Effector memory CD8-positive, alpha-beta T cell (primary cell): ENCODE results near the gene FANCB.

Source experiments
- ATAC-seq: fragments of 150-1000 bp; cut with Tn5 transposase; replicated peaks from 2 replicates; pipeline ENCODE4 v1.10.0; 2021; ENCODE audit warnings: mild to moderate bottlenecking, moderate library complexity
- DNase-seq, 3 experiments: peaks; one replicate each; pipeline ENCODE4 v3.0.0; 2021
- H3K27ac Mint-ChIP-seq, 2 donors: one replicate each; pipeline ENCODE4 v1.8.0; 2022; ENCODE audit warnings: mild to moderate bottlenecking in 2 of 2, mixed read lengths in 2 of 2, moderate library complexity in 2 of 2
- H3K27me3 Mint-ChIP-seq, 2 donors: one replicate each; pipeline ENCODE4 v1.8.0; 2022; ENCODE audit warnings: mixed read lengths in 2 of 2
- H3K36me3 Mint-ChIP-seq: one replicate; pipeline ENCODE4 v1.8.0; 2022; ENCODE audit warnings: mild to moderate bottlenecking, moderate library complexity, mixed read lengths; ENCODE audit not compliant: insufficient read depth
- H3K4me1 Mint-ChIP-seq, 2 donors: one replicate each; pipeline ENCODE4 v1.8.0; 2022; ENCODE audit warnings: low read depth in 2 of 2, mixed read lengths in 2 of 2
- H3K4me3 Mint-ChIP-seq, 2 donors: one replicate each; pipeline ENCODE4 v1.8.0; 2022; ENCODE audit warnings: mild to moderate bottlenecking in 2 of 2, mixed read lengths in 2 of 2, moderate library complexity in 2 of 2
- H3K9me3 Mint-ChIP-seq, 2 donors: one replicate each; pipeline ENCODE4 v1.8.0; 2022; ENCODE audit warnings: mixed read lengths in 2 of 2
- total RNA-seq, 9 experiments: gene quantifications; one replicate each; lab custom pipeline; 2026; lab: John Stamatoyannopoulos, UW

FANCB gene
- total RNA-seq, result 3.8 to 10.4 (median 6.4) reads per million in 9 experiments

- ATAC-seq (peak; percentile 88), DNase-seq (peak; percentile 90 to 93 (median 90))
- H3K4me3 Mint-ChIP-seq, result peak within 1 kb of the TSS; percentile 82 to 86
- H3K9me3 Mint-ChIP-seq, result no peaks in the 10 kb centered on the region
- no peaks in the 10 kb centered on the region for H3K4me1 Mint-ChIP-seq
- H3K27me3 Mint-ChIP-seq, result no peaks in the 10 kb centered on the region
- H3K27ac Mint-ChIP-seq, result peak within 1 kb of the TSS; percentile 88 to 91
- H3K36me3 Mint-ChIP-seq, result peaks cover 4% of the 10 kb centered on the region
These were observed at the start of gene FANCB, which contains the start of gene MOSPD2 for GRCh38 chrX:14872851-14873675. FANCB (minus strand) TSS chrX:14873069; CDS start chrX:14865510, 7,559 bp downstream. MOSPD2 (plus strand) TSS chrX:14873421; CDS start chrX:14873529, 108 bp downstream.

- ATAC-seq (no peak), DNase-seq (no peak)
- Mint-ChIP-seq H3K9me3 (no peaks in the 10 kb centered on the region), H3K4me1 (no peaks in the 10 kb centered on the region), H3K27ac (peak overlapping the region in 1 of 2 donors; percentile 60), H3K27me3 (no peaks in the 10 kb centered on the region), H3K36me3 (peaks cover 11% of the 10 kb centered on the region), H3K4me3 (no peak overlapping the region)
These were observed 49.6 kb upstream of the FANCB start for GRCh38 chrX:14922437-14922836.

- Mint-ChIP-seq H3K27ac (no peak overlapping the region), H3K36me3 (peaks cover 23% of the 10 kb centered on the region), H3K9me3 (no peaks in the 10 kb centered on the region), H3K4me3 (no peak overlapping the region), H3K4me1 (no peaks in the 10 kb centered on the region), H3K27me3 (no peaks in the 10 kb centered on the region)
- no peak for ATAC-seq
- no peak for DNase-seq
These were observed 47.3 kb upstream of the FANCB start for GRCh38 chrX:14920196-14920595.

GRCh38 chrX:14919407-14919806 lies 46.5 kb upstream of the FANCB start:
- ATAC-seq, result no peak
- H3K27ac Mint-ChIP-seq, result no peak overlapping the region
- no peaks in the 10 kb centered on the region for H3K4me1 Mint-ChIP-seq
- H3K4me3 Mint-ChIP-seq, result no peak overlapping the region
- no peaks in the 10 kb centered on the region for H3K9me3 Mint-ChIP-seq
- no peak for DNase-seq
- no peaks in the 10 kb centered on the region for H3K27me3 Mint-ChIP-seq
- H3K36me3 Mint-ChIP-seq, result peaks cover 23% of the 10 kb centered on the region

GRCh38 chrX:14916017-14916674 lies 43.3 kb upstream of the FANCB start:
- no peaks in the 10 kb centered on the region for H3K27me3 Mint-ChIP-seq
- DNase-seq, result no peak

GRCh38 chrX:14915596-14915995 lies 42.7 kb upstream of the FANCB start:
- H3K36me3 Mint-ChIP-seq, result peaks cover 42% of the 10 kb centered on the region
- H3K4me1 Mint-ChIP-seq, result no peaks in the 10 kb centered on the region
- ATAC-seq, result no peak
- H3K27ac Mint-ChIP-seq, result no peak overlapping the region
- H3K27me3 Mint-ChIP-seq, result no peaks in the 10 kb centered on the region
- no peak for DNase-seq
- H3K4me3 Mint-ChIP-seq, result no peak overlapping the region
- no peaks in the 10 kb centered on the region for H3K9me3 Mint-ChIP-seq

More at GRCh38 chrX:14916017-14916674, 43.3 kb upstream of the FANCB start:
- Mint-ChIP-seq H3K36me3 (peaks cover 37% of the 10 kb centered on the region), H3K4me1 (no peaks in the 10 kb centered on the region), H3K27ac (no peak overlapping the region), H3K4me3 (no peak overlapping the region), H3K9me3 (no peaks in the 10 kb centered on the region)
- no peak for ATAC-seq

- no peak overlapping the region for H3K4me3 Mint-ChIP-seq
- ATAC-seq (no peak), DNase-seq (no peak)
- H3K36me3 Mint-ChIP-seq, result peaks cover 40% of the 10 kb centered on the region
- H3K27ac Mint-ChIP-seq, result no peak overlapping the region
- no peaks in the 10 kb centered on the region for H3K4me1 Mint-ChIP-seq
- no peaks in the 10 kb centered on the region for H3K27me3 Mint-ChIP-seq
- no peaks in the 10 kb centered on the region for H3K9me3 Mint-ChIP-seq
These were observed 40.4 kb upstream of the FANCB start for GRCh38 chrX:14913241-14913640.

- H3K27ac Mint-ChIP-seq, result no peak overlapping the region
These were observed 31.0 kb upstream of the FANCB start for GRCh38 chrX:14903891-14904290.

GRCh38 chrX:14902537-14902936 lies 29.7 kb upstream of the FANCB start:
- H3K9me3 Mint-ChIP-seq, result no peaks in the 10 kb centered on the region
- peak overlapping the region in 1 of 2 donors; percentile 28 for H3K27ac Mint-ChIP-seq
- no peaks in the 10 kb centered on the region for H3K36me3 Mint-ChIP-seq
- H3K4me1 Mint-ChIP-seq, result no peaks in the 10 kb centered on the region
- H3K4me3 Mint-ChIP-seq, result no peak overlapping the region
- DNase-seq (no peak), ATAC-seq (no peak)
- H3K27me3 Mint-ChIP-seq, result no peaks in the 10 kb centered on the region

More at GRCh38 chrX:14903891-14904290, 31.0 kb upstream of the FANCB start:
- Mint-ChIP-seq H3K36me3 (no peaks in the 10 kb centered on the region), H3K4me1 (no peaks in the 10 kb centered on the region), H3K27me3 (no peaks in the 10 kb centered on the region), H3K9me3 (no peaks in the 10 kb centered on the region), H3K4me3 (no peak overlapping the region)
- DNase-seq (no peak), ATAC-seq (no peak)

- DNase-seq (no peak), ATAC-seq (no peak)
- Mint-ChIP-seq H3K4me1 (no peaks in the 10 kb centered on the region), H3K36me3 (peaks cover 3% of the 10 kb centered on the region), H3K27ac (no peak overlapping the region), H3K9me3 (no peaks in the 10 kb centered on the region), H3K4me3 (no peak overlapping the region), H3K27me3 (no peaks in the 10 kb centered on the region)
These were observed 26.7 kb upstream of the FANCB start for GRCh38 chrX:14899607-14900006.

GRCh38 chrX:14897042-14897441 lies 24.2 kb upstream of the FANCB start:
- H3K9me3 Mint-ChIP-seq, result no peaks in the 10 kb centered on the region
- H3K27ac Mint-ChIP-seq, result no peak overlapping the region
- ATAC-seq (no peak), DNase-seq (no peak)
- H3K4me3 Mint-ChIP-seq, result no peak overlapping the region
- peaks cover 3% of the 10 kb centered on the region for H3K36me3 Mint-ChIP-seq
- H3K27me3 Mint-ChIP-seq, result no peaks in the 10 kb centered on the region
- H3K4me1 Mint-ChIP-seq, result no peaks in the 10 kb centered on the region

GRCh38 chrX:14896273-14896672 lies 23.4 kb upstream of the FANCB start:
- H3K4me1 Mint-ChIP-seq, result no peaks in the 10 kb centered on the region
- no peak overlapping the region for H3K4me3 Mint-ChIP-seq
- no peak for ATAC-seq

GRCh38 chrX:14886252-14886651 lies 13.4 kb upstream of the FANCB start:
- Mint-ChIP-seq H3K27ac (no peak overlapping the region), H3K27me3 (no peaks in the 10 kb centered on the region)

More at GRCh38 chrX:14896273-14896672, 23.4 kb upstream of the FANCB start:
- Mint-ChIP-seq H3K27me3 (no peaks in the 10 kb centered on the region), H3K36me3 (peaks cover 3% of the 10 kb centered on the region), H3K9me3 (no peaks in the 10 kb centered on the region), H3K27ac (peak overlapping the region in 1 of 2 donors; percentile 50)
- DNase-seq, result no peak

GRCh38 chrX:14884714-14885113 lies 11.8 kb upstream of the FANCB start:
- Mint-ChIP-seq H3K27me3 (no peaks in the 10 kb centered on the region), H3K4me3 (no peak overlapping the region), H3K4me1 (peaks cover 0 to 3% of the 10 kb centered on the region in 2 donors), H3K27ac (no peak overlapping the region), H3K36me3 (no peaks in the 10 kb centered on the region), H3K9me3 (no peaks in the 10 kb centered on the region)
- ATAC-seq (no peak), DNase-seq (no peak)

More at GRCh38 chrX:14886252-14886651, 13.4 kb upstream of the FANCB start:
- Mint-ChIP-seq H3K4me3 (no peak overlapping the region), H3K9me3 (no peaks in the 10 kb centered on the region), H3K4me1 (peaks cover 3% of the 10 kb centered on the region in 2 donors), H3K36me3 (no peaks in the 10 kb centered on the region)
- ATAC-seq (no peak), DNase-seq (no peak)
